HuH-7 (cell line): Measurements from ENCODE around the gene TRA2B.

ENCODE experiments used
- DNase-seq: peaks from one replicate; pipeline ENCODE4 v3.0.0; 2011; ENCODE audit warnings: low spot score

Gene TRA2B

DNA sequence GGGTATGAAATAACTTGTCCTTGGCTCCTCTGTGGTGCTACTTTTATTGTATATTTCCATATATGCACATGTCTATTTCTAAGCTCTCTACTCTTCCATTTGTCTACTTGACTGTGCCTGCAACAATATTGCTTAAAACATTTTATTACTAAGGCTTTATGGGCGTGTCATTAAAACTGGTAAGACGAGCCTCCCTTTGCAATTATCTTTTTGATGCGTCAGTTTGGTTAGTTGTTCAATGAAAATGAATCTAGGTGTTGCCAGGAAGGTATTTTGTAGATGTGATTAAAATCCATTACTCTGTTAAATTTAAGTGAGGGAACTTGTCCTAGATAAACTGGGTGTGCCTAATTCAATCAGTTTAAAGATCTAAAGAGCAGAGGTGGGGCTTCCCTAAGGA, 12.9 kb upstream of the TRA2B start:
- DNase-seq: no peak

DNA sequence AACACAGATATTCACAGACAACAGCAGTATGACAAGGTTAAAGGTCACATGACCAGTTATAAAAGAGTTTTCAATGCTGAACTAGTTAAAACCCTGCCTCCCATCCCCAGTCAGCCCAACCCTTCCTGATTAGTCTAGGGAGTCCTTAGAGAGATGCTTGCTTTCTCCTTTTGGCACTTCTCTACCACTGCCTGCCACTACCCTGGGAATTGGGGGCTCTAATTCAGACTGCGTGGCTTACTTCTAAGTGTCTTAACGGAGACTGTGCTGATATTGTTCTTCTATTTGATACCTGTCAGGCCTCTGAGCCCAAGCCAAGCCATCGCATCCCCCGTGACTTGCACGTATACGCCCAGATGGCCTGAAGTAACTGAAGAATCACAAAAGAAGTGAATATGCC, 11.7 kb upstream of the TRA2B start:
- DNase-seq: no peak

DNA sequence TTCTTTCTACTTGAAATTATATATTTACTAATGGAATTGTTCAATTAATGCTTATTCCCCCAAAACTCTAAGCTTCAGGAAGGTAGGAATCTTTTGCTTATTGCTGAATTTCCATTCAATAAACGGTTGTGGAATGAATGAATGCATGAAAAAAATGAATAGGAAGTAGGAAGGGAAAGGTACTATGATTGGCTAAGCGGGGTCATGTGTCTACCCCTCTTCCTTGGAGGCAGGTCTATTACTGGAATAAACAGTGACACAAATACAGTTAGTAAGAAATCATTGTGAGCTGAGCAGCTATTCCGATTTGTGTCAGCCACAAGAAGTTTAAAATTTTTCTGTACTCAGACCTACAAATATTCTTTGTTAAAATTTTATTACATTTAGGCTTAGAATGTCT, 10.5 kb upstream of the TRA2B start:
- DNase-seq: no peak

DNA sequence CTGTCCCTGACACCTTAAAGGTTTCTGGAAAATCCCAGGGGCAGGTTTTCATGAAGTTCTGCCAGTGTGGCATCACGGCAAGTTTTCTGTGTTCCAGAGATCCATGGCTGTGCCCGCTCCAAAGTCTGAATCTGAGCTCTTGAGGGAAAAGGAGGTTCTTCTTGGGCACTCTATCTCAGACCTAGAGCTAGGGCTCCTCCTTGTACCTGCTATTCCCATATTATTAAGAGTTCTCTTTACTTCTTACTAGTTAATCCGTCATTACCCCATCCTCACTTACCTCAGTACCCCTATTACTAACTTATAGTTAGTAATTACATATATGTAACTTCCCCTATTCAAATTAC, 5.9 kb upstream of the TRA2B start:
- no peak for DNase-seq

DNA sequence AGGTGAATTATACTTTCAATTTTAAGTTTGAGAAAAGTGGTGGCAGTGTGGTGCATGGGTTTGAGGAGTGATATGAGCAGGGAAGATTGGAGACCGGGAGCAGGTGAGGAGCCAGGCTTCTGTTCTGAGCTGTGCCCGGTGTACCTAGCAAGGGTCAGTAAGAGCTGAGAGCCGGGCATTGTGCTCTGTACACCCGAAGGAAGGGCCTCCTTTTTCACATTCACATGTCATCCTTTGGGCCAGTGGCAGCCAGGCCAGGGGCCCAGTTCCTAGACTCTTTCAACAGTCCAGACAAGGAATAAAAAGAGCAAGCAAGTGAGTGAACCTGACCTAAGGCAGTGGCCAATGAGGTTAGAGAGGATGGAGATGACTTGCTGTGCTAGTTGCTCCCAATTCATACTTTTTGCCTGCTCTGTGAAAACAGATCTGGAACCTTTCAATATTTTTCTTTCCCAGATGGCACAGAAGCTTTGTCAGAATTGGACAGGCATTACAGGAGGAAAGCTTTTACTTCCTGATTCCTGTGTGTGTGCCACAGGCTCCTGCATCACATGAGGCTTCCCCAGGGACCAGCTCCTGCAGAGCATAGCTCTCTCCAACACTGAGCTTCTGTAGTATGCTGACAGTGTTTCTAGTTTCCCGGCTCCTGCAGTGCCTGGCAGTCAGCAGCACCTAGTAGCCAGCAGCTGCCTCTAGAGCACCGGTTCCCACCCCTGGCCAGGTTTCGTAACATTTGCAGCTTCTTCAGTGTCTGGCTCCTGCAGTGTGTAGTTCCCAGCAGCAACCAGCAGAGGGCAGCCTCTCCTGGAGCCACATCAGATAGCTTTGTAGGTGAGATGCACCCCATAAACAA, 5.3 kb upstream of the TRA2B start:
- DNase-seq: peak; percentile 82

DNA sequence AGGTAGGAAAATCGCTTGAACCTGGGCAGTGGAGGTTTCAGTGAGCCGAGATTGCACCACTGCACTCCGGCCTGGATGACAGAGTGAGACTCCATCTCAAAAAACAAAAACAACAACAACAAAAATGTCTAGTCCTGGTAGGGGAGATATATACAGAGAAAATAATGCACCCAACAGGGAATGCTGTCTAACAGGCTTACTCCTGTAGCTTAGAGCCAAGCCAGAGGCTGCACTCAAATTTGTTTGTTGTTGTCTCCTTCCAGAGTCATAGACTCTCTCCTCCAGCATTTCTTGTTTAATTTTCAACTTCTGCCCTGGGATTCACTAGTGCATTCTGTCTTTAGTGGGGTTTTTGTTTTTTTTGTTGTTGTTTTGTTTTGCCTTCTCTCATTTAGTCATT, 4.6 kb upstream of the TRA2B start:
- no peak for DNase-seq

DNA sequence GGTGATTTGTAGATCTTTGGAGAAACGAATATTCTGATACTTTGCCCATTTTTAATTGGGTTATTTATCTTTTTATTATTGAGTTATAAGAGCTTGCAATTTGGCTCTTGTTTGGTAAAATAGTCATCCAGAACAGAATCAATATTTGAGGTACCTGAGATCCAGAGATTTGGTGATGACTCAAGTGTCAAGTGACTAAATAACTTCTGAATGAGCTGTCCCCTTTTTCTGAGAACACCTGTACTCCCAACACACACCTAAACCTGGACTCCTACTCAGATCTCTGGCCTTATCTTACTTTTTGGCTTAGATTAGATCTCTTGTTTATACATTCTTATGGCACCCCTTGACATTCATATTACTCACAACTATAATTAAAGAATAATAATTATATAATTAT, 3.1 kb upstream of the TRA2B start:
- no peak for DNase-seq

DNA sequence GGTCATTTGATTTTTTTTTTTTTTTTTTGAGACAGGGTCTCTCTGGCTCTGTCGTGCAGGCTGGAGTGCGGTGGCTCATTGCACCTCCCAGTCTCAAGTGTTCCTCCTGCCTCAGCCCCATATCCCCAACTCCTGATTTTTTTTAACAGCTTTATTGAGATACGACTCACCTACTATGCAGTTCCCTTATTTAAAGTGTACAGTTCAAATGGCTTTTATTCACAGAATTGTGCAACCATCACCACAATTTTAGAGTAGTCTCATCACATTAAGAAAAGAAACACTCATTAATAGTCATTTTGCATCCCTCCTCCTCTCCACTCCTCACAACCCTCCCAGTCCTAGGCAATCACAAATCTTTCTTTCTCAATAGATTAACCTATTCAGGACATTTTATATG, 1.9 kb upstream of the TRA2B start:
- no peak for DNase-seq

DNA sequence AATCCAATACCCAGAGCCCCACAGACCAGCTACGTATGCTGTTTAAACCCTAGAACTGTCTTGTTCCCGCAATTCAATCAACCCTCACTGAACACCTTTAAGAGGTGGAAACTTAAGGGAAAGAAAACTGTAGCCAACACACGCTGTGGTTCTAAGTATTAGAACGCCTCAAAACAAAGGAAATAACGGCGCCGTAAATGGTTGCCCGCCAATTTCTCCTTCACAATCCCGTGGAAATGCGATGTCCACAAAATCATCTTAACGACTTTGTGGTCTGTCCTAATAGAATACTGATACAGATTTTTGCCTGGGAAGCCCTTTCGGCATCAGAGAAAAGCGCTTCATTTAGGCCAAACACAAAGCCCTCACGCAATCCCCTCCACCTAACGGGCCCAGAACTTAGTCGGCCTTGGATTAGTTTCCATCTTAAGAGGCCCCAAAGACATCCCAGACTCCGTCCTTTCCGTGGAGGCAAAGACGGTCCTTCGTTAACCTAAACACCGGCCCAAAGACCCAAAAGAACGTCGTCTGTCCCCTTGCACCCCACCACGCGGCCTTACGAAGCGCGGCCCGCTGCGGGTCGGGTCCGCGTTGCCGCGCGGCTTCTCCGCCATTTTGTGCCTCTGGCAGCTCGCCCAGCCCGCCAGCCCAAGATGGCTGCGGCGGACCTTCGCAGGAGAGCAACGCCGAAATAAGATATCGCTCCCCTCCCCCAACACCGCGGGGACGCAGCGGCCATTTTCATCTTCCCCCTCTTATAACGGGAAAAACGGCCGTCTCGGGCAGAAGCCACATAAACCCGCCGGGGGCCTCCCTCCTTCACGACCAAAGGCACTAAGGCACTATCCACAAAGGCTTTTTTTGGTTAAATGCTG, 763 bp downstream of the TRA2B start:
- DNase-seq: peak; percentile 63

DNA sequence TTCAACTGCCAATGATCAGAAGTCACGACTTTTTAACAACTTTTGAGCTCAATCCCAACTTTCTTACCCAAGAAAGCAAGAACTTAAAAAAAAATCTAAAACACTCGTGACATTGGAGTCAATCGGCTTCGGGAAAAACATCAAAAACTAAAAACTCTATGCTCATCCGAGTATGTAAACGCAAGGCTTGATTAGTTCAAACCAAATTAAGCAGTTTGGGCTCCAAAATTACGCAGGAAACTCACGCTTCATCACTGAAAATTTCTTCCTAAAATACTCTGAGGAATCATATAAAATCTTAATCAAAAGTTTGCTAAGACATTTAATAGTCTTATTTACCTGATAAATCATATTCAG, 1.6 kb downstream of the TRA2B start:
- no peak for DNase-seq

DNA sequence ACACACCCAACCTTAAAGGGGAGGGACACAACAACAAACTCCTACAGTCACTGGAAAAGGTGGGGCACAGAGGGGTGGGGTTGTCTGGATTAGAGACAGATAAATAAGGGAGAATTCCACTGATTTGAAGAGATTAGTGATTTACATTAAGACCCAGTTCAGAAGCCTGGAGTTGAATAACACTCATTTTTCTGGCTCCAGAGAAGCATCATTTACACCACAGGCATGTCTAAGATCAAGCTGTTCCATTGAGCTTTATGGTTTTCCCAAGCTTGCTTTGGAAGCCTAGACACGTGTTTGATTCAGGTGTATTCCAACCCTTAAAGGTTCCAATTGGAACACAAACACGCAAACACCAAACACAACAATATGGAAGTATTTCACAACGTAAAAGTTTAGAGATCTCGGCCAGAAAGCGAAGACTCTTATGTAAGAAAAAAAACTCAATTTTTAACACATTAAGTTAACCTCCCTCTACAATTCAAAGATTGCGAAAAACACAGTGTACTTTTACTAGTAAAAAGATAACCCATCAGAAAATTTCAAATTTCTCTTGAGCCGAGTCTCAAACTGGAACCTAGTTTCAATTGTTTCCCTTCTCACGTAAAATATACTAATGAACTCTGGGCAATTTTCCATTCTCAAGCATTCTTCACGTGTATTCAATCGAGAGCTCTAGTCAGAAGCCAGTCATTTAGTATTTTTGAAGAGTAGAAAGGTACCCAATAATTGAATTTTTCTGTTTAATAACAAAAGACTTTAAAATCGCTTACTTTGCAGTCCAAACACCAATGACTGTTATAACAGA, 2.1 kb downstream of the TRA2B start:
- DNase-seq: no peak

DNA sequence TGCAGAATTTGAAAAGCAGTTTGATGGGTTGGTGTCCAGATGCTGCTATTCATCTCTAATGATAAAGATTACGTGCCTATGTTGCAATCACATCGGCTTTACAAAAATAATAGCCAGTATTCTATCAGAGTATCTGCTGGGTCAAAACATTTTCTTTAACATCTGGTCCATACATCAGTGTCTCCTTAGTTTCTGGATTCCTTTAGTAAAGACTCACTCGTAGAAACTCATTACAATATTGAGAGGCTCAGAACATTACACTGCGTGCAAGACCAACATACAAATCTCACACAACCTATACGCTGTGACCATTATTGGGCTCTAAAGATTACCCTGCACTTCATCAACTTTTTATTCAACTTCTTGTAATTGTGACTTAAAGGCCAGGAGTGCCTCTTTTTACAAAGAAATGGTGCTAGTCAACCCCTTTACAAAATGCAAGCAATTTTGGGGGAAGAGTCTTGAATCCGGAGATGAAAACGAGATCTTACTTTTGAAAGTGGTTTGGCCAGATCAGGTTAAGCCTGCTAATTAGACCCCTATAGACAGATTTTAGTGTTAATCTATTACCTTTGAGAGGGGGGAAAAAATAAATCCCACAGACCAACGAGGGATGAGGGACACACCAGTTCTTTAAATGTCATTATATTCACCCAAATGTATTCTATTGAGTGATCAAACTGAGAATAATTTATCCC, 2.9 kb downstream of the TRA2B start:
- no peak for DNase-seq

DNA sequence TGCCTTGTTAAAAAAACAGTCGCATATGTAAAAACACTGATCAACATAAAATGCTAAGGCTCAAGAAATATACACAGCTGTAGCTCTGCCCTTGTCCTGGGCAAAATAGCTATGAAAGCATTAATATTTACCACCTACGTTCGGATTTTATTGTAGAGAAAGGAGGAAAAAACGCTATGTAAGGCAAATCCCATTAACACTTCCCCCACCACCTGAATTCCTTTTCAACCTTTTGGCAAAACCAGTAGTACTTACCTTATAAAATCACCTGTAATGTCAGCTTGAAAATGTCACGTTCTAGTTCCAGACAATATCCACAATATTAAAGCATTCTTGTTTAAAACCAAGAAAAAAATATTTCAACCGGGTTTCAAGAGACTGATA, 3.6 kb downstream of the TRA2B start:
- DNase-seq: no peak

DNA sequence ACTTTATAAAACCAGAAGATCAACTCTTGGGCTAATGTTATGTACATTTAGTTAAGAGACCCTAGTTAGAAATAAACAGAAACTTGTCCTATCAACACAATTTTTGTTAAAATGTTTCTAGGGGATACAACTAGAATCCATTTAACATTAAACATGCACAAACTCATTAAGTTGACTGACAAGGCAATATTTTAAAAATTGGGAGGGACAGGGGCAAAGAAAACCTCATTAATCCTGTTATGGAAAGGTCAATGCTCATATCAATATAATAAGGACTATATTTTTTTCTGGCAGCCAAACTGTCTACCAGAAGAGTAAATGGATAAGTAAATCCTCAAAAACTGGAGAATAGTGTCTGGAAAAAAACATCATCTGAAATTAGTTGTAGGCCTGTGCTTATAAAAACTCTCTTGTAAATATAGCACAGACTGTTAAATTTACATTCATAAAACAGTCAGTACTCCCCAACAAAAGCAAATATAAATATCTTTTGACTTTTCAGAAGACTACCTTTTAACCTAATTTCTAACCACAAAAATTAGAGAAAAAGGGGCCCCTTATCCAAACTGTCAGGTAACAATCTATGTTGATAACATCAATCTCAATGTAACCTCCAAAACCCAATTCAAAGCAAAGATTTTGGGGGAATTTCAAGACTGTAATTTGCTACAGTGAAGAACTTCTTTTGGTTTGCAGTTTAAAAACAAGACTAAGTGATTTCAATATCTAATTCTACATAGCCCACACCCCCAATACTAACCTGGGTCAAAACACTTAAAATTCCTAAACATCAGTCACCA, 4.2 kb downstream of the TRA2B start:
- DNase-seq: no peak

DNA sequence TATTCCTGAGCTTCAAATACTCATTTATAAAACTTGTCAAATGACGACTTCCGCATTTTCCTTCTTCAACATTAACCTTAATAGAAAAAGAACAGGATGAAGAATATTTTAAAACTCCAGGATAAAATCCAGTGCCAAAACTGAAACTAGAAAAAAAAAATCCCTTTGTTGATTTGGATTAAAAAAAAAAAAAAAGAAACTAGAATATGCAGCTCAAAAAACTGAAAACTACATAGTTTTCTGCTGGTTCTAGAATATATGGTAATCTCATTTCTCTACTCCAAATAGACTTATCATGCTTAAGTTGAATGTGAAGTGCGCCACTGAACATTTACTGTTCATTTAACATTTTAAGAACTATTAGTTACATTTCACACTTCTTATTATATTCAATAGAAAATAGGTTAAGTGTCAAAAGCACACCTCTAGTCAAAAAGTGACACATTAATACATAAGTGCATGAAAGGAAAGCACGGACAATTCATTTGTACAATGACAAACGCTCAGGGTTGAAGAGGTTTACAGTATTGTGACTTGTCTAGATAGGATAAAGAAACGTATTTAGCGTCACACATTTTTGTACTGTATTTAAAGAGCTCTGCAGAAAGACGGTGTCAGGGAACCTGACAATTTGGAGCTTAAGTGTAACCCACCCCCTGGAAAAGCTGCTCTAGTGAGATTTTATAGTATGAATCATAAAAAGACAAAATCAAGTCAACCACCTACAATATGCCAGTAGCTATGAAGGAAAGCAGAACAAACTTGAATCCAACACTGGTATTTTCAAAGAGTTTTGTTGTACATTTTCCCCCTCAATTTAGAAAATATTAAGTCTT, 5.8 kb downstream of the TRA2B start:
- no peak for DNase-seq

DNA sequence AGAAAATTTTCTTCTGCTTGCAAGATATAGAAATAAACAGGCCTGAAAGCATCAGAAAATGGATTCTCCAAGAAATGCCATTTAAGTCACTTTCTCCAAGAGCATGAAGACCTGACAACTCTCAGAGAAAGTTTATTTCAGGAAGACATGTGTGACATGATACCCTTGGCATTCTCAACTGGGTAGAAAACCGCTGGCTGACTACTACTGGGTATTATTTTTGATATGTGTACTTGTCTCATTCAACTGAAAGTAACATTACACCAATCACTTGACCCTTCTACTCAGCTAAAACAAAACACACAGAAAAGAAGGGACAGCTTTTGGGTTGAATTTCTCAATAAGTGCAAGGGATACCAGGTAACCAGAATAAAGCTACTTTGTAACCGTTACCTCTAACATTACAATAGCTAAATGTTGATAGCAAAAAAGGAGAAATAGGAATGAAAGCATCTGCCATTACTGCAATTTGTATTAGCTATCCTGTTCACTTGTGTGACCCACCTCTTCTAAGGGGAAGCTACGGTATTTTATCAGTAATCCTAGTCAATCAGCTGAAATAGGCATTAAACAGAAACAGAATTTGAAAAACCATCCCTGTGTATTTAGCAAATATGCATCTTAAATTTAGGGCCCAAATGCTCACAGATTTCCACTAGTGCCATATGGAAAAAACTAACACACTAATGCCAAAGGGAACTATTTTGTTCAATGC, 7.3 kb downstream of the TRA2B start:
- no peak for DNase-seq

DNA sequence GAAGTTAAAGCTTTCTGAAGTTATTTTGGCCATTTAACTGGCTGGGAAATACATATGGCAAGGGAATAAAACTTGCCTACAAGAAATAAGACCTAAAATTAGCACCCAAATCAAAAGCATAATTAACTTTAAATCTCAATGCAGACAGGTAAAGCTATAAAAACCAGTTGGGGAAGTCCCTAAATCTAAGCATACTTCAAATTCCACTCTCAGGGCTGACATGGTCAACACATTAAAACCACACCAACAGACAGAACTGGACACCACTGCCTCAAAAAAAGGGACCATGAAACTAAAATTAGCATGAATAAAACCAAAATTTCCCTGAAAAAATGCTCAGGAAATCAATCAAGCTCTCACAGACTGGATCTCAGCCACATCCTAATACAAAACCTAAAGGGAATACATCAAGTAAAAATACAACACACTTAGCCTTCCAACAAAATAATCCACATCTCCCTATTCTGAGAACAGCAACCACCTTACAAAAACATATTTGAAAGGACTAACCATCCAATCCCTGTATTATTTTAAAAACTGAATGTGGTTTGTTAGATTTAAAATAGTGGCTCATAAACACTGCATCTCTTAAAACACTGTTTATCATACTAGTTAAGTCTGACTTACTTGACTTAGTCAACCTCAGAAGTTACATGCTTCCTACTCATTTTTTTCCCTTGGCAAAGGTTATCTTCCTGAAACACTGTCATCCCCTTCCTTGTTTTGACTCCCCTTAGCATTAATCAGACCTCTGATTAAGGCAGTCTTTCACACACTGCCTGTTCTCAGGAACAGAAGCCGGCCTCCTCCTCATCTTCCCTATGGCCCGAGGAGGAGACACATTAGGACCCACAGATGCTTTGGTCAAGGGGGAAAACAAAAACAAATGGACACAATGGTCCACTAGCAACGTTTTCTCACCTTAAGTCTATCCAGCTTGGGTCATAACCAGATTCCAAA, 8.3 kb downstream of the TRA2B start:
- DNase-seq: no peak

DNA sequence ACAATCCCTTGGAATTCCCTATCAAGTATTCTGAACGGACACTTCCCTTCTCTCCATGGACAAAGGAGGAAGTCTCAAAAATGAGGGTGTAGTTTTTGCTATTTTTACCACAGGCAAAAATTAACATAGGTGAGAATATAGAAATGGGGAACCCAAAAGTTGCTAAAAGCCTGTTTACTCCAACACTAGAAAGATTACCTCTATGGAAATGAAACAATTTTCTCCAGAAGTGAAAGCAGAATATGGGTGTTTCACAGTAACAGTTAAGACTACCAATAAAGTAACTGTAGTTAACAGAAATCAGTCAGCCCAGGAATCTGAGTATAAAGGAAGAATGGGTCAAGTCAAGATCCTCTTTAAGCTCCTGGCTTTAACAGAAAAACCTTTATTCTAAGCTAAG, 9.3 kb downstream of the TRA2B start:
- no peak for DNase-seq
